Measurements from ENCODE around the gene HES7. TPM values are rescaled to one million over a fixed set of nuclear protein-coding genes. Genes with fewer than 3 reads are reported as not detected.
A peak's percentile ranks its signal among the peaks of the same experiment; 100 is the strongest.
"Not testable (repeated sequence)": the region's sequence is repeated elsewhere in the genome, so short reads cannot be mapped to it uniquely, and the experiment has no call there.

HES7 gene
- under 1 TPM in 1 of 2 donors, not detected in 1; 0.31 TPM for total RNA-seq
- polyA plus RNA-seq (ENCODE audit: insufficient read depth, low read depth, low replicate concordance): 0.25 TPM
- long read RNA-seq, donor 1: 0 reads
- long read RNA-seq, donor 2: 0 reads

DNA sequence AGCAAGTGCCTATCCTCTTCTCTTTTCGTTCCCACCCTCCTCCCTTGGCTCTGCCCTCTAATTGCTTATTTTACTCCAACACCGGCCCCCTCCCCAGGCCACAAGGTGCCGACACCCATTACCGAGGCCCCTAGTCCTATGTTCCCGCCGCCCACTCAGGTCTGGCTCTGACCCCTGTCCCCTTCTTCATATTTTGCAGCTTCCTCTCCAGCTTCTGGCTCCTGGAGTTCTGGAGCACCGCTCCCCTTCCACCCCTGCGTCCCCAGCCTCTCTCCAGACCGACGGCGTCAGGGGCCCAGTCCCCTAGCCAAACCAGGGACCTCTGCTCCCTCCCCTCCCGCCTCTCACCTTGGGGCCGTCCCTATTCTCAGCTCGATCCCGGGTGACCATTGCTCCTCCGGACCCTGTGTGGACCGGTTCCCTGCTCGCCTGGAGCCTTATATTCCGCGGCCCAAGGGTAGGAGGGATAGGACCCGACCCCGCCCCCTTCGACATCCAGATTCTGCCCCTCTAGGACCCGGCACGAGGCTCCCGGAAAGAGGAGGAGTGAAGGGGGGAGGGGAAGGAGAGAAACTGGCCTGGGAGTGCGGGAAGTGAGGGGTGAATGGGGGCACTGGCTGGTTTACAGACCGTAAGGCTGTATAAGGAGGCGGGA lies at the start of gene HES7:
Gene HES7, minus strand, starts transcription at position 412 of the 655 bp plus-strand sequence. Its CDS starts 22 bp downstream, at position 390.
- DNase-seq: no peak
- no peak for TF ChIP-seq POLR2A (IDR thresholded peaks at IDR 0.05)
- TF ChIP-seq, protein P1, sequence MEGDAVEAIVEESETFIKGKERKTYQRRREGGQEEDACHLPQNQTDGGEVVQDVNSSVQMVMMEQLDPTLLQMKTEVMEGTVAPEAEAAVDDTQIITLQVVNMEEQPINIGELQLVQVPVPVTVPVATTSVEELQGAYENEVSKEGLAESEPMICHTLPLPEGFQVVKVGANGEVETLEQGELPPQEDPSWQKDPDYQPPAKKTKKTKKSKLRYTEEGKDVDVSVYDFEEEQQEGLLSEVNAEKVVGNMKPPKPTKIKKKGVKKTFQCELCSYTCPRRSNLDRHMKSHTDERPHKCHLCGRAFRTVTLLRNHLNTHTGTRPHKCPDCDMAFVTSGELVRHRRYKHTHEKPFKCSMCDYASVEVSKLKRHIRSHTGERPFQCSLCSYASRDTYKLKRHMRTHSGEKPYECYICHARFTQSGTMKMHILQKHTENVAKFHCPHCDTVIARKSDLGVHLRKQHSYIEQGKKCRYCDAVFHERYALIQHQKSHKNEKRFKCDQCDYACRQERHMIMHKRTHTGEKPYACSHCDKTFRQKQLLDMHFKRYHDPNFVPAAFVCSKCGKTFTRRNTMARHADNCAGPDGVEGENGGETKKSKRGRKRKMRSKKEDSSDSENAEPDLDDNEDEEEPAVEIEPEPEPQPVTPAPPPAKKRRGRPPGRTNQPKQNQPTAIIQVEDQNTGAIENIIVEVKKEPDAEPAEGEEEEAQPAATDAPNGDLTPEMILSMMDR (IDR thresholded peaks at IDR 0.05): no peak
- Histone ChIP-seq H3K4me1 (peaks cover 43% of the 10 kb centered on the region), H3K36me3 (ENCODE audit: low read depth, missing control alignments) (no peaks in the 10 kb centered on the region), H3K27me3 (no peaks in the 10 kb centered on the region), H3K27ac (no peak within 1 kb of the TSS), H3K4me3 (peak within 1 kb of the TSS; percentile 54 to 69), H3K9me3 (no peaks in the 10 kb centered on the region)
- intact Hi-C loops (cut with DNase I; ENCODE audit: low total_unique reads): loop anchor here (10.0 kb wide), 1 partner anchor 61 kb away; no protein-coding TSS in a partner anchor
- 1% methylated on average over 17 to 29 of the region's 29 CpGs for WGBS, 2 donors

DNA sequence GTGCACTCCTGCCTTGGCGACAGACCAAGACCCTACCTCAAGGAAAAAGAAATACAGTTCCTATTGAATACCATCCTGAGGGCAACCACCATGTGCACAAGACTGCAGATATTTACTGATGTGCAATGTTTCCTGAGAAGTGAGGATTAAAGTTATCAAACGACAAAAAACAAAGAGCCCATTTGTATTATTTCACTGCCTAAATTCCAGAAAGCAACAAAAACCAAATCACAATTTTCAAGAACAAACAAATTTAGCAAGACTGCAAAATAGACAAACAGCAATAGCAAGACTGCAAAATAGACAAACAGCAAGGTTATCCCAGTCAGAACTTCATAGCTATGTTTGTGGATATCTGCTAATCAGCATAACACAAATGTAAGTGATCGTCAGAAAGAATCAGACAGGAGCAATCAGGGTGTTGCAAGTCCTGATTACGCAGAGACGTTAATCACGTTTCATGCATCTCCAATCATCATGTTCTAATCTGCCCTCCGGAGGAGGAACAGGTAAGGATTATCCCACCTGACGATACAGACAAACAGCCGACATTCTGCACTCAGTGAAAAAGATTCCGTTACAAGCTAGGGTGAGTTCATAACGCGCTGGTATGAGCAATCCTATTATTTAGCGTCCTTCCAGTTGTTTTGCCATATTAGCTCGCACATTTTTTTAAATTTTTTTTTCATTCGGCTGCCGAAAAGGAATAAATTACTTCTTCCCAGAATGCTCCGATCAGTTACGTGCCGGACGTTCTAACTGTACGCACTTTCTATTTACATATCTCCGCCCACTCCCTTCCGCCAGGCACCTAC lies 49.4 kb upstream of the HES7 start:
- intact Hi-C loops (cut with DNase I; ENCODE audit: low total_unique reads): no loop called here
- Histone ChIP-seq H3K27ac (peak overlapping the region; percentile 90 to 95), H3K4me1 (peaks cover 23% of the 10 kb centered on the region), H3K9me3 (no peaks in the 10 kb centered on the region), H3K27me3 (no peaks in the 10 kb centered on the region), H3K4me3 (peak overlapping the region; percentile 29 to 53), H3K36me3 (ENCODE audit: low read depth, missing control alignments) (no peaks in the 10 kb centered on the region)
- WGBS, 2 donors: 0 to 1% methylated on average over 23 of the region's 23 CpGs
- peak; percentile 96 for DNase-seq
- TF ChIP-seq POLR2A (IDR thresholded peaks at IDR 0.05): peak; percentile 90
- TF ChIP-seq, protein P1 (IDR thresholded peaks at IDR 0.05): no peak

DNA sequence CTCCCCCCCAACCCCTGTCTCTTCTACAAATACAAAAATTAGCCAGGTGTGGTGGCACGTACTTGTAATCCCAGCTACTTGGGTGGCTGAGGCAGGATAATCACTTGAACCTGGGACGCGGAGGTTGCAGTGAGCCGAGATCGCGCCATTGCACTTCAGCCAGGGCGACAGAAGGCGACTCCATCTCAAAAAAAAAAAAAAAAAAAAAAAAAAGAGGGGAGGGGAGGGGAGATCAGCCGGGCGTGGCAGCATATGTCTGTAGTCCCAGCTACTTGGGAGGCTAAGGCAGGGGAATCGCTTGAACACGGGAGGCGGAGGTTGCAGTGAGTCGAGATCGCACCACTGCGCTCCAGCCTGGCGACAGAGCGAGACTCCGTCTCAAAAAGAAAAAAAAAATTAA lies 46.3 kb upstream of the HES7 start:
- intact Hi-C loops (cut with DNase I; ENCODE audit: low total_unique reads); H3K27me3 ChIP-seq; H3K9me3 ChIP-seq; H3K27ac ChIP-seq; DNase-seq; H3K36me3 ChIP-seq (ENCODE audit: low read depth, missing control alignments); H3K4me3 ChIP-seq; H3K4me1 ChIP-seq: not testable (repeated sequence)
- WGBS, 2 donors: 64 to 76% methylated on average over 19 of the region's 19 CpGs

DNA sequence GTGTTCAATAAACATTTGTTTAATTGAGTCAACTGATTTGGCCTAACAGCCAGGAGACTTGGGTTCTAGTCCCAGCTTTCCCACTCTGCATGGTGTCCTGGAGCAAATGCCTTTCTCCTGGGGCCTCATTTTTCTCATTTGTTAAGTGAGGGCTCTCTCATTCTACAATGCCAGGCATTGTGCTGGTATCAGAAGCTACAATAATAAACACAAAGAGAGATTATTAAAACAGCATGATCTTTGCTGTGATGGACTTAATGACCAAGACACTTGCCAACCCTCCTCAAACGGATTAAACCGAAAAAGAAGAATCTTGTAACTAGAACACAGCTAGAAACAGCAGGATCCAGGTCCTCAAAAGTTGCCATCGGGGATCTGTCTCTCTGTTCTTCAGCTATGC lies 43.6 kb upstream of the HES7 start:
- peaks cover 21% of the 10 kb centered on the region for H3K4me1 ChIP-seq
- intact Hi-C loops (cut with DNase I; ENCODE audit: low total_unique reads): no loop called here
- H3K4me3 ChIP-seq: no peak overlapping the region
- TF ChIP-seq, protein P1 (IDR thresholded peaks at IDR 0.05): no peak
- no peak for TF ChIP-seq POLR2A (IDR thresholded peaks at IDR 0.05)
- H3K9me3 ChIP-seq: no peaks in the 10 kb centered on the region
- H3K27ac ChIP-seq: no peak overlapping the region
- WGBS, 2 donors: 57 to 76% methylated on average over 3 of the region's 3 CpGs
- no peaks in the 10 kb centered on the region for H3K27me3 ChIP-seq
- no peak for DNase-seq
- no peaks in the 10 kb centered on the region for H3K36me3 ChIP-seq (ENCODE audit: low read depth, missing control alignments)

DNA sequence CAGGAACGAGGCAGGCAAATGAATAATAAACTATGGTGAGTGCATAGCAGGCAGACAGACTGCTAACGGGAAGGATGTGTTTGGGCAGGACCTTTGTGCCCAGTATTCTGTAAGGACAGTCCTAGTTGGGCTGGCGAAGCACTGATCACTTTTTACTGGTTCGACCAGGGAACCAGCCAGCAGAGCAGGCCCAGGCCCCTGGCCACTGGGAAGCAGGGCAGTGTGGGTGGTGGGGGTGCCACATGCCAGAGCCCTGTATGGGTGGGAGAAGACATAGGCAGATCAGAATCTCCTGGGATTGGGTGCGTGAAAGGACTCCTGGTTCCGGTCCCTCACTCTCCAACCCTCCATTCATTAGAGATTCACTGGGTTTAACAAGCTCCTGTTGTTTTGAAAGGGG lies 42.8 kb upstream of the HES7 start:
- intact Hi-C loops (cut with DNase I; ENCODE audit: low total_unique reads): no loop called here
- Histone ChIP-seq H3K27ac (no peak overlapping the region), H3K4me1 (peaks cover 23% of the 10 kb centered on the region), H3K27me3 (no peaks in the 10 kb centered on the region), H3K9me3 (no peaks in the 10 kb centered on the region), H3K4me3 (no peak overlapping the region), H3K36me3 (ENCODE audit: low read depth, missing control alignments) (no peaks in the 10 kb centered on the region)
- no peak for DNase-seq
- TF ChIP-seq POLR2A (IDR thresholded peaks at IDR 0.05): no peak
- TF ChIP-seq, protein P1 (IDR thresholded peaks at IDR 0.05): no peak
- 84 to 88% methylated on average over 6 of the region's 6 CpGs for WGBS, 2 donors
